K562 (cell line): ENCODE data around the gene ADAMTS7. TPM values are rescaled to one million over a fixed set of nuclear protein-coding genes. Genes with fewer than 3 reads are reported as not detected.

Experiments
- ATAC-seq: fragments of 200-7000 bp; cut with Tn5 transposase; 3 replicates; pipeline ENCODE4 v1.9.1; 2020; ENCODE audit warnings: moderate library complexity
- BruUV-seq: library from RNA; stranded (reverse); fragments of 400-500 nt; replicated peaks from 2 replicates; lab custom pipeline; 2021; lab: Mats Ljungman, UMichigan
- CTCF ChIA-PET: fragments of 300-600 bp; formaldehyde crosslinking; extraction: SDS; loops from one replicate; lab custom pipeline; 2021; ENCODE audit warnings: low intra/inter-chr PET ratio; lab: Yijun Ruan, JAX
- POLR2A ChIA-PET: fragments of 300-600, 350-650 bp; sonication (Branson Sonifier 250); formaldehyde crosslinking; extraction: SDS; loops from one replicate; lab custom pipeline; 2021; ENCODE audit warnings: antibody characterized with exemption, inconsistent platforms; lab: Yijun Ruan, JAX
- DNase-seq, 4 experiments: peaks; one replicate each; pipeline versions ENCODE4 v3.0.0 to v3.0.0-alpha.2; 2011 to 2018; ENCODE audit warnings: low spot score in 3 of 4, mixed read lengths in 3 of 4; ENCODE audit errors: extremely low read depth in 1 of 4
- FAIRE-seq: peaks from 2 replicates; lab custom pipeline; 2011; peaks lifted over from hg19 to GRCh38; lab: Jason Lieb, UNC
- H2AFZ ChIP-seq: 2 replicates; pipeline ENCODE4 v1.6.0; 2011; ENCODE audit warnings: low read depth, low read length, control low read depth, inconsistent platforms
- H3K27ac ChIP-seq: fragments of 200-600 bp; 3 replicates; pipeline ENCODE4 v1.8.0; 2011; ENCODE audit warnings: low read depth, mild to moderate bottlenecking, control low read depth, inconsistent platforms, low read length, moderate library complexity, mixed read lengths; ENCODE audit errors: extremely low read depth
- H3K27me3 ChIP-seq, 2 experiments: fragments of 300-600 bp in 1 of 2; 2 replicates in 1 of 2; 3 replicates in 1 of 2; pipeline versions ENCODE4 v1.6.0 to v1.8.0; 2011; ENCODE audit warnings: inconsistent platforms in 2 of 2, low read length in 2 of 2, mild to moderate bottlenecking in 1 of 2, mixed read lengths in 1 of 2, moderate library complexity in 1 of 2; ENCODE audit not compliant: control insufficient read depth in 2 of 2, insufficient read depth in 2 of 2
- H3K36me3 ChIP-seq: fragments of 300-600 bp; 3 replicates; pipeline ENCODE4 v1.8.0; 2011; ENCODE audit warnings: mild to moderate bottlenecking, low read length, inconsistent platforms; ENCODE audit not compliant: control insufficient read depth, insufficient read depth
- H3K4me1 ChIP-seq, 2 experiments: fragments of 200-600 bp in 1 of 2; replicated peaks in 1 of 2; 2 replicates in 1 of 2; 3 replicates in 1 of 2; pipeline versions ENCODE4 v1.5.1 to v1.8.0; 2011; ENCODE audit warnings: inconsistent platforms in 2 of 2, low read length in 2 of 2, mild to moderate bottlenecking in 1 of 2, mixed read lengths in 1 of 2, moderate library complexity in 1 of 2; ENCODE audit not compliant: control insufficient read depth in 2 of 2, insufficient read depth in 2 of 2
- H3K4me2 ChIP-seq: 2 replicates; pipeline ENCODE4 v1.6.1; 2011; ENCODE audit warnings: low read length, control low read depth, inconsistent platforms, mixed read lengths; ENCODE audit not compliant: insufficient read depth
- H3K4me3 ChIP-seq: fragments of 200-600 bp; sonication (generic), shearing (Covaris generic); 2 replicates; pipeline ENCODE4 v1.5.1; 2016; ENCODE audit warnings: control low read depth, inconsistent platforms
- H3K79me2 ChIP-seq: fragments of 200-600 bp; 3 replicates; pipeline ENCODE4 v1.8.0; 2011; ENCODE audit warnings: low read length, inconsistent platforms; ENCODE audit not compliant: control insufficient read depth, insufficient read depth
- H3K9ac ChIP-seq, 2 experiments: 2 replicates each; pipeline versions ENCODE4 v1.6.0 to v1.6.1; 2011; ENCODE audit warnings: low read depth in 2 of 2, low read length in 2 of 2, control low read depth in 1 of 2, inconsistent platforms in 1 of 2, mild to moderate bottlenecking in 1 of 2, mixed read lengths in 1 of 2; ENCODE audit not compliant: insufficient read depth in 1 of 2
- H3K9me1 ChIP-seq: one replicate; pipeline ENCODE4 v1.6.0; 2011; ENCODE audit warnings: inconsistent platforms, mild to moderate bottlenecking, low read length, moderate library complexity; ENCODE audit not compliant: control insufficient read depth, insufficient read depth
- H3K9me3 ChIP-seq: replicated peaks from 2 replicates; pipeline ENCODE4 v1.5.1; 2011; ENCODE audit warnings: low read depth, low read length, inconsistent platforms; ENCODE audit not compliant: control insufficient read depth, insufficient read depth
- H4K20me1 ChIP-seq: replicated peaks from 2 replicates; pipeline ENCODE4 v1.6.1; 2011; ENCODE audit warnings: low read length, inconsistent platforms, mixed read lengths; ENCODE audit not compliant: control insufficient read depth, insufficient read depth
- GABPB1 ChIP-seq: sonication (generic); formaldehyde crosslinking; IDR thresholded peaks from 2 replicates; pipeline ENCODE4 v1.8.0; 2022; ENCODE audit warnings: mild to moderate bottlenecking, missing genetic modification reagents
- TCF3 ChIP-seq: sonication (generic); formaldehyde crosslinking; IDR thresholded peaks from 2 replicates; pipeline ENCODE4 v1.4.0; 2020; ENCODE audit warnings: mild to moderate bottlenecking, missing genetic modification reagents
- TOE1 ChIP-seq, 2 experiments: fragments of 450-650 bp in 1 of 2; sonication (generic) in 1 of 2; formaldehyde crosslinking in 1 of 2; IDR thresholded peaks; 2 replicates each; pipeline versions ENCODE4 v1.7.1 to v1.8.0; 2016 to 2022; ENCODE audit warnings: borderline replicate concordance in 2 of 2, mild to moderate bottlenecking in 2 of 2, antibody characterized with exemption in 1 of 2, inconsistent platforms in 1 of 2, low read depth in 1 of 2, missing genetic modification reagents in 1 of 2, moderate library complexity in 1 of 2
- ZFP30 ChIP-seq: fragments of 250-450 bp; sonication (Bioruptor Pico); IDR thresholded peaks from 2 replicates; pipeline ENCODE4 v1.8.0; 2022; ENCODE audit warnings: moderate library complexity, mild to moderate bottlenecking, inconsistent platforms, borderline replicate concordance
- ZNF184 ChIP-seq: sonication (generic); formaldehyde crosslinking; IDR thresholded peaks from 2 replicates; pipeline ENCODE4 v1.5.0; 2020; ENCODE audit warnings: missing genetic modification reagents
- ZZZ3 ChIP-seq: fragments of 450-650 bp; IDR thresholded peaks from 2 replicates; pipeline ENCODE4 v1.6.1; 2016; ENCODE audit warnings: antibody characterized with exemption, mild to moderate bottlenecking, moderate library complexity
- WGBS: fragments of 100-300 bp; shearing (Covaris generic); methylation state at CpG from one replicate; pipeline ENCODE4 v1.1.6; 2016; ENCODE audit warnings: low coverage, mixed read lengths; ENCODE audit not compliant: insufficient coverage; ENCODE audit errors: missing lambda C conversion rate; 5-methylcytosine and 5-hydroxymethylcytosine counted together
- in situ Hi-C: fragments of 300-500 bp; cut with MboI; formaldehyde crosslinking; loops from 4 replicates; pipeline ENCODE4 v1.15.0; 2018; ENCODE audit warnings: inconsistent platforms, mixed read lengths
- intact Hi-C: fragments of 100-400 bp; cut with micrococcal nuclease; formaldehyde crosslinking; loops from 2 replicates; pipeline ENCODE4 v1.14.2; 2022
- polyA plus RNA-seq, 8 experiments: library from polyadenylated mRNA; depleted of rRNA in 4 of 8; stranded (reverse) in 5 of 8; unstranded in 3 of 8; fragments of >200 nt; fragmentation: Nextera tagmentation in 2 of 8; fragmentation: Illumina TruSeq in 1 of 8; extraction: Ambion mirVana in 2 of 8; extraction: Trizol in 1 of 8; gene quantifications; 2 replicates each; pipeline versions ENCODE4 v1.2.1 to v1.2.3, GENCODE V29; 2011 to 2014; ENCODE audit warnings: inconsistent platforms in 1 of 8, missing spikeins in 1 of 8
- total RNA-seq, 7 experiments: library from RNA; depleted of rRNA in 6 of 7; stranded (reverse); fragments of >200 nt in 6 of 7; fragmentation: Illumina TruSeq in 2 of 7; extraction: Trizol in 2 of 7; gene quantifications; 2 replicates each; pipeline versions ENCODE4 v1.2.1 to v1.2.3, GENCODE V29; 2011 to 2021; ENCODE audit warnings: low replicate concordance in 1 of 7
- TF ChIP-seq, protein P1 (sequence below): fragments of 250-450 bp; sonication (Bioruptor Pico); IDR thresholded peaks from 2 replicates; pipeline ENCODE4 v1.4.0; 2020; ENCODE audit warnings: mild to moderate bottlenecking, moderate library complexity, borderline replicate concordance

The ADAMTS7 gene
- total and polyA plus RNA-seq, 9 of the 15 experiments (the other 6 are each of a cell fraction or from before 2014, with no cell fraction given), result 0.05 to 0.07 TPM; not detected in 7

- intact Hi-C loops, result no loop called here
- peaks cover 0 to under 1% of the 10 kb centered on the region in 2 experiments; a peak in 1 of 5 replicates for H3K4me1 ChIP-seq
- no peaks in the 10 kb centered on the region for H3K36me3 ChIP-seq
- no peaks in the 10 kb centered on the region for H3K79me2 ChIP-seq
- TF ChIP-seq, protein P1, sequence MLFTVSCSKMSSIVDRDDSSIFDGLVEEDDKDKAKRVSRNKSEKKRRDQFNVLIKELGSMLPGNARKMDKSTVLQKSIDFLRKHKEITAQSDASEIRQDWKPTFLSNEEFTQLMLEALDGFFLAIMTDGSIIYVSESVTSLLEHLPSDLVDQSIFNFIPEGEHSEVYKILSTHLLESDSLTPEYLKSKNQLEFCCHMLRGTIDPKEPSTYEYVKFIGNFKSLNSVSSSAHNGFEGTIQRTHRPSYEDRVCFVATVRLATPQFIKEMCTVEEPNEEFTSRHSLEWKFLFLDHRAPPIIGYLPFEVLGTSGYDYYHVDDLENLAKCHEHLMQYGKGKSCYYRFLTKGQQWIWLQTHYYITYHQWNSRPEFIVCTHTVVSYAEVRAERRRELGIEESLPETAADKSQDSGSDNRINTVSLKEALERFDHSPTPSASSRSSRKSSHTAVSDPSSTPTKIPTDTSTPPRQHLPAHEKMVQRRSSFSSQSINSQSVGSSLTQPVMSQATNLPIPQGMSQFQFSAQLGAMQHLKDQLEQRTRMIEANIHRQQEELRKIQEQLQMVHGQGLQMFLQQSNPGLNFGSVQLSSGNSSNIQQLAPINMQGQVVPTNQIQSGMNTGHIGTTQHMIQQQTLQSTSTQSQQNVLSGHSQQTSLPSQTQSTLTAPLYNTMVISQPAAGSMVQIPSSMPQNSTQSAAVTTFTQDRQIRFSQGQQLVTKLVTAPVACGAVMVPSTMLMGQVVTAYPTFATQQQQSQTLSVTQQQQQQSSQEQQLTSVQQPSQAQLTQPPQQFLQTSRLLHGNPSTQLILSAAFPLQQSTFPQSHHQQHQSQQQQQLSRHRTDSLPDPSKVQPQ (CRISPR knock-in tag), result no peak
- TF ChIP-seq ZFP30 (CRISPR knock-in tag), result no peak
- no peak for TF ChIP-seq TCF3 (CRISPR knock-in tag)
- no peak for TF ChIP-seq GABPB1 (CRISPR knock-in tag)
- no peak for TF ChIP-seq TOE1 (IDR thresholded peaks at IDR 0.05; ENCODE audit: borderline replicate concordance)
- no peak for TF ChIP-seq TOE1 (CRISPR knock-in tag; IDR thresholded peaks at IDR 0.05; ENCODE audit: borderline replicate concordance, low read depth)
- TF ChIP-seq ZZZ3, result no peak
- TF ChIP-seq ZNF184 (CRISPR knock-in tag), result no peak
- POLR2A ChIA-PET, result interaction anchor here (0.7 kb wide), 1 partner anchor 274 kb away, joined by 3 read pairs; no protein-coding TSS in a partner anchor
- H3K9me3 ChIP-seq, result no peaks in the 10 kb centered on the region
- WGBS, result 55% methylated on average over 2 of the region's 4 CpGs
- no peaks in the 10 kb centered on the region; a peak in 1 of 5 replicates for H3K27me3 ChIP-seq
- H2AFZ ChIP-seq, result no peak overlapping the region
- H3K9me1 ChIP-seq, result no peaks in the 10 kb centered on the region
- H3K9ac ChIP-seq, result no peak overlapping the region
- no peaks in the 10 kb centered on the region for H4K20me1 ChIP-seq
- ATAC-seq (no peak), FAIRE-seq (no peak), DNase-seq (no peak)
- H3K27ac ChIP-seq, result no peak overlapping the region
- in situ Hi-C loops, result no loop called here
- CTCF ChIA-PET, result no interaction called here
- H3K4me3 ChIP-seq, result no peak overlapping the region
- no TSS peak for BruUV-seq
- no peak overlapping the region for H3K4me2 ChIP-seq
These were observed 44.5 kb upstream of the ADAMTS7 start for GRCh38 chr15:78855746-78856145.
